D721Med (cell line): Measurements from ENCODE around the gene ADAMTS19.

Experiments
- DNase-seq: peaks from one replicate; pipeline ENCODE4 v3.0.0; 2011; ENCODE audit warnings: low spot score; ENCODE audit not compliant: insufficient read length
- FAIRE-seq: peaks from 2 replicates; lab custom pipeline; 2011; peaks lifted over from hg19 to GRCh38; lab: Jason Lieb, UNC
- TF ChIP-seq, protein P1 (sequence below): IDR thresholded peaks from 2 replicates; pipeline ENCODE4 v1.5.1; 2012; ENCODE audit warnings: mild to moderate bottlenecking, control low read depth; ENCODE audit not compliant: insufficient read depth; ENCODE audit errors: missing control alignments

Gene ADAMTS19

DNA sequence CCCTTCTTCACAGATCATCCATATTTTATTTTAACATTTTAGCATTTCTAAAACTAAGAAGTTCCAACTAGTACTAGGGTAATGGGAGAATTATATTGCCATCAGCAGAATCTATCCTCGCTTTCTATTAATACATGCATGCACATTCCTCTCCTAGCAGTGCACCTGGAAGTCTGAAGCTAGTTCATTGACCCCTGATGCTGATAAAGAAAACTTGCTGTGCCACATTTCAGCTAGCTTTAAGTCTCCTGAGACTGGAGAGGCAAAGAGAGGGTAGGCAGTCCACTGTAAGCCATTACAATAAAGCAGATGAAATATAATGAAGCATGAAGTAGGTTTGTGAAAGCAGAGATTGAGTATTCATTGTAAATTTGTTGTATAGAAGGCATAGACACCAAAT, 303.6 kb downstream of the ADAMTS19 start:
- FAIRE-seq (no peak), DNase-seq (no peak)

DNA sequence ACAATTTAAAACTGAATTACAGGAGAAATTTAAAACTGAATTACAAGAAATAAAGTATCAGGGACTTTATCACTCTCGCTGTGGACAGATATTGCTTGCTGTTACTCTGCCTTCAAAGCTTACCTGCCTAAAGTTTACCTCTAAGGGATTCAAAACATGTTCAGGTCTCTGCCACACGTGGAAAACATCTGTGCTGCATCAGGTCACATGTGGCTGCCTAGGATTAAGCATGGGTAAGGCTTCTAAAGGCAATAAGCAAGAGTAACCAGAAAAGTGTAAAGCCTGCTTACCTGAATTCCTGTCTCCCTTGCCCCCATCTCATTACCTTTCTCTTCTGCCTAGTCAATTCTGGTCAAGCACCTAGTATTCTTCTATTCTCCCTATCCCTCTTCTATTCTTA, 306.7 kb downstream of the ADAMTS19 start:
- TF ChIP-seq, protein P1, sequence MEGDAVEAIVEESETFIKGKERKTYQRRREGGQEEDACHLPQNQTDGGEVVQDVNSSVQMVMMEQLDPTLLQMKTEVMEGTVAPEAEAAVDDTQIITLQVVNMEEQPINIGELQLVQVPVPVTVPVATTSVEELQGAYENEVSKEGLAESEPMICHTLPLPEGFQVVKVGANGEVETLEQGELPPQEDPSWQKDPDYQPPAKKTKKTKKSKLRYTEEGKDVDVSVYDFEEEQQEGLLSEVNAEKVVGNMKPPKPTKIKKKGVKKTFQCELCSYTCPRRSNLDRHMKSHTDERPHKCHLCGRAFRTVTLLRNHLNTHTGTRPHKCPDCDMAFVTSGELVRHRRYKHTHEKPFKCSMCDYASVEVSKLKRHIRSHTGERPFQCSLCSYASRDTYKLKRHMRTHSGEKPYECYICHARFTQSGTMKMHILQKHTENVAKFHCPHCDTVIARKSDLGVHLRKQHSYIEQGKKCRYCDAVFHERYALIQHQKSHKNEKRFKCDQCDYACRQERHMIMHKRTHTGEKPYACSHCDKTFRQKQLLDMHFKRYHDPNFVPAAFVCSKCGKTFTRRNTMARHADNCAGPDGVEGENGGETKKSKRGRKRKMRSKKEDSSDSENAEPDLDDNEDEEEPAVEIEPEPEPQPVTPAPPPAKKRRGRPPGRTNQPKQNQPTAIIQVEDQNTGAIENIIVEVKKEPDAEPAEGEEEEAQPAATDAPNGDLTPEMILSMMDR: no peak
- DNase-seq (no peak), FAIRE-seq (no peak)

More for the DNA sequence above, 303.6 kb downstream of the ADAMTS19 start:
- TF ChIP-seq, protein P1: no peak

DNA sequence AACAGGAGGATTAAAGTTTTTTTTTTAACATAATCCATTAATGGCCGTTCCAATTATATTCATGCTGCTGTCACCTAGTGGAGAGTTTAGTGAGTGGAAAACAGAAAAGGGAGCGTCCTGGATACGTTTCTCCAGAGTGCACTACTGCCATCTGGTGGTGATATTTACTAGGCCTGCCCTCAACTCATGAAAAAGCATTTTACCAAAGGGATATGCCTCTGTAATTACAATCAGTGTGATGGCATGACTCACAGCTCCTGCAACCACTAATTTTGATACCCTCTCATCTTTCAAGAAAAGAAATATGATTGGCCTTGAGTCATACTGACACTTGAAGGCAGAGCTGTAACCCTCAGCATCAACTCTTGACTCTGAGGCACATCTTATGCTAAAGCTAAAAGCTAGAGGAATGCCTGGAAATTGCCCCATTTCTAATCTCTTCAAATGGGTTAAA, 307.9 kb downstream of the ADAMTS19 start:
- FAIRE-seq (peak; percentile 95), DNase-seq (peak; percentile 8)
- TF ChIP-seq, protein P1: peak; percentile 99

DNA sequence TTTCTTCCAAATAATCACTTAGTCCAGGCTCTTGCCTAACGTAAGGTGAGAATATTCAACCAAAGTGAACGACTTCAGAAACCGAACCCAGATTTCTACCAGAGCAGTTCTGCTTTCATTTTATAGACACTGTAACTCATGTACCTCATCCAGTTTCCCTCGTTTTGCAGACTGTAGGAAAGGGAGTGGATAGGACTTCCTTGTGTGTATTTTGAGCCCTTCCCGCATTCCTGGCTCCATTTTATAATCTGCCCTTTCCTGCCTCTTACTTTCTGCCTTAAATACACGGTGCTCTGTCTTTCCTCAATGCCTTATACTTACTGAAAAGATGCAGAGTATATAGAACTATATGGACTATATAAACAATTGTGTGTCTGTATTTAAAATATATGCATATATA, 308.6 kb downstream of the ADAMTS19 start:
- no peak for FAIRE-seq
- DNase-seq: no peak
- TF ChIP-seq, protein P1: no peak

DNA sequence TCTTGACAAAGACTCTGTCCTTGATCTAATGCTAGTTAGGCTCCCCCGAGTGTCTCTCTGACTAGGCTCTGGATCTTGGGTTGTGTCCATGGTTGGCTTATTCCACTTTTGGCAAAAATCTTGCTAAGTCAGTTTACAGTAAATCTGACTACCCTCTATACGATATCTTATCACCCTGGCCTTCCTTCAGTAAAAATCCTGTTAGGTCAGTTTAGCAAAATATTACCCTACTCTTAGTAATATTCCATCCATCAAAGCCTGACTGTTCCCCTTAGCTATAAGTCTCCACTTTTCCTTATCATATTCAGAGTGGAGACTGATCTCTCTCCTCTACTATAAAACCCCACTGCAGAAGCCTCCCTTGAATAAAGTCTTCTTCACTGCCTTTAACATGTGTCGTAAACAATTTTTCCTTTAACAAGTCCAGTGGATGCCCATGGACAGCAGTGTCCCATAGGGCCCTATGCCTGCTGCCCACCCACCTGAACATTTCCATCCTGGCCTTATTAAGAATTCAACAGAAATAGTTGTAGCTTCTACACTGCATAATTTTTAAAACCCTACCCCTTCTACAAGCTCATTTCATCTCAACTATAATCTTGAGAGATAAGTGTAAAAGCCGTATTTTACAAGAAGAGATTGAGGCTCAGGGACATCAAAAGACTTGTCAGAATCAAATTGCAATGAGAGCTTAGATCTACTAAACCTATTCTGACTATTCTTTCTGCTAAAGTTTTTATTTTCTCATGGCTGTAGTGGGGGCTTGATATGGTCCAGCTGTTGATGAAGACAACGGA, 310.1 kb downstream of the ADAMTS19 start:
- FAIRE-seq: no peak
- DNase-seq: no peak

DNA sequence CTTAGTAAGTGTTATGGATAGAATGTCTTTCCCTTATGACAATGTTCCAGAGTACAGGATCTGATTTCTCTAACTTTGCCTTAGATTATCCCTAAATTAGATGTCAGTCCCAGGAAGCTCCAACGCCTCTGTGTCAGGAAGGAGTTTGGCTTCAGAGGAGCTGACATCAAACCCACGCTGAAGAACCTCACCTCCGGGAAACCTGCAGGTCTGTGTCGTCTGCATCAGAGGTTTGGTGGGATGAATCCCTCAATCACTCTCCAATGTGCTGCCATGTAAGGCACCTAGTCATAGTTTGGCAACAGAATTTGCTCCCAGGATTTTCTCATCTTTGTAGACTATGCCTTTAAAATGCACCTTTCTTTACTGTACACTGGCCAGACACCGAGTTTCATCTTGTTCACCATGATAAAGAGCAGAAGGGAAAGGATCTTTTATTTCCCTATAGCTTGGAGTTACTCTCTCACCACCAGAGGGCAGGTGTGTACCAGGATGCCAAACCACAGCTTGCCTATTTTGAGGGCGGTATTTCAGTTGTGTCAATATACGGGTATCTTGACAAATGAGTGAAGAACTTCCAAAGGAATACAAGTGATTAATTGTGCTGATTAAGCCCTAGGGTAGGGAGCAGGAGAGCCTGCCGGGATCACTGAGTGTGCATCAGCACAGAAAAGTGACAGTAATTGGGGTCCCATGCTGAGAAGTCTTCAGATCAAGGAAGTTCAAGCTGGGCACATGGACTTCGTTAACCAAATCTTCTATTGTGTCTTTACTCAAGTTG, 311.1 kb downstream of the ADAMTS19 start:
- DNase-seq (peak; percentile 24), FAIRE-seq (peak; percentile 95)
- TF ChIP-seq, protein P1: peak; percentile 79

More for the DNA sequence above, 310.1 kb downstream of the ADAMTS19 start:
- TF ChIP-seq, protein P1: no peak
